ENCODE measurements around the gene MIB1. TPM values are rescaled to one million over a fixed set of nuclear protein-coding genes. Genes with fewer than 3 reads are reported as not detected.

MIB1 gene
- total RNA-seq, 4 donors from 2014 or later = 15.7 to 31.8 (median 27.6) TPM

- peaks cover 0 to 18% (median 0%) of the 10 kb centered on the region in 4 donors for H3K4me1 ChIP-seq
- DNase-seq = no peak
- no peak overlapping the region for H3K27ac ChIP-seq
- no peaks in the 10 kb centered on the region for H3K27me3 ChIP-seq
- in situ Hi-C loops (cut with MboI; ENCODE audit: low pct_ligation_motif_present in 1 of 4, low pct_unique_long_range_greater_than_20kb in 1 of 4, low sequenced_read_pairs in 3 of 4) (no loop called here), intact Hi-C loops (cut with DNase I; ENCODE audit: low total_unique reads) (no loop called here)
- H3K9me3 ChIP-seq = no peaks in the 10 kb centered on the region
- H3K4me3 ChIP-seq = no peak overlapping the region
- TF ChIP-seq POLR2AphosphoS5 (IDR thresholded peaks at IDR 0.05) (no peak), CTCF (IDR thresholded peaks at IDR 0.05) (no peak), POLR2A (IDR thresholded peaks at IDR 0.05) (no peak), EP300 (IDR thresholded peaks at IDR 0.05; ENCODE audit: low read depth) (no peak)
- peaks cover 0 to 14% (median 0%) of the 10 kb centered on the region in 4 donors for H3K36me3 ChIP-seq
These were observed 21.7 kb downstream of the MIB1 start for GRCh38 chr18:21762181-21762772.

DNA sequence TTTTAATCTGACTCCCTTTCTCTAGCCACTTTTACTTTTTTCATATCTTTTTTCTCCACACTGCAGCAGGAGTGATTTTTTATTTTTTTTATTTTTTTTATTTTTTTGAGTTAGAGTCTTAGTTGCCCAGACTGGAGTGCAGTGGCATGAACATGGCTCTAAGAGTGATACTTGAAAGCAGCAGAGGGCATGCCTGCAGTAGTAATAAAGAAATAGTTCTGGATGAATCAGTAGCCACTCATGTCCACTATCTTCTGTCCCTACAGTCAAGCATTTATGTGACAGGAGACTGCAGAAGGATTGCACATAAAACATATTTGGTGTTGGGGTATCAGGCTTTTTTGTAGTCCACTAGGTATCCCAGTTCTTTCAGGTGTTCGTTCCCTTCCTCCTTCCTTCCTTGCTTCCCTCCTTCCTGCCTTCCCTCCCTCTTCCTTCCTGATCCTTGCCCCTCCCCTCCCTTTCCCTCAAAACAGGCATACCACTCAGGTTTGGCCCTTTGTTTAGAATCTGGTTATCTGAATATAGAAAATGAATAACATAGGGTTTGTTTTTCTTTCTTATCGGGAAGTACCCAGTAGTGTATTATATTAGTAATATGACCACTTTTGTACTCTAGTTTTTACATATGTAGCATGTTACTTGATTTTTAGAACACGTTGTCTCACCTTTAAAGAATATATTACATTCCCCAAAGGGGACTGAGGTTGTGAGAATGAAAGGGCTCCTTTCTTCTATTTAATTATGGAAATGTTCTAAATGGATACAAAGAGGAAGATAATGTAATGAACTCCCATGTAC is 23.5 kb downstream of the MIB1 start:
- no peaks in the 10 kb centered on the region for H3K9me3 ChIP-seq
- no peaks in the 10 kb centered on the region for H3K27me3 ChIP-seq
- in situ Hi-C loops (cut with MboI; ENCODE audit: low pct_ligation_motif_present in 1 of 4, low pct_unique_long_range_greater_than_20kb in 1 of 4, low sequenced_read_pairs in 3 of 4) = no loop called here
- no peak for TF ChIP-seq EP300 (IDR thresholded peaks at IDR 0.05; ENCODE audit: low read depth)
- no peak for TF ChIP-seq POLR2A (IDR thresholded peaks at IDR 0.05)
- TF ChIP-seq CTCF (IDR thresholded peaks at IDR 0.05) = no peak
- TF ChIP-seq POLR2AphosphoS5 (IDR thresholded peaks at IDR 0.05) = no peak
- H3K36me3 ChIP-seq = peaks cover 0 to 19% (median 0%) of the 10 kb centered on the region in 4 donors
- no peak overlapping the region for H3K4me3 ChIP-seq
- H3K4me1 ChIP-seq = peaks cover 0 to 18% (median 0%) of the 10 kb centered on the region in 4 donors
- 83 to 85% methylated on average over 3 of the region's 3 CpGs for WGBS, 2 donors (ENCODE audit: low coverage in 1 of 2)
- intact Hi-C loops (cut with DNase I; ENCODE audit: low total_unique reads) = no loop called here
- no peak overlapping the region for H3K27ac ChIP-seq
- no peak for DNase-seq

DNA sequence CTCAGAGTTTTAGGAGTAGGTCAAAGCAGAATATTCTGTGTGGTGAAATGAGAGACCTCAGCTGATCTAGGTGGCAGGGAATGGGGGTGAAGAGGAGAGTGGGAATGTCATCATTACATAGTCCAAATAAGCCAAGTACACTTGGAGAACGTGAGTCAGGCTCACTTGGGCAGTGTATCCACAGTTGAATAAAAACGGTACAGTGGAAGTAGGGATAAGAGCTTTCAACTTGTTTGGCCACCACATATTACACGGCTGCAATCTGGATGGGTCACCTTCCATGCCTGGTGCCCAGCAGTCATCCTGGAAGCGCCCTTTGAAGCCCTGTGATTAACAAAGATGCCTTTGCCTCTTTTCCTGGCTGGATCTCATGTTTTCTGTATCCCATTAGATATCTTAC is 28.6 kb downstream of the MIB1 start:
- no peak for TF ChIP-seq POLR2A (IDR thresholded peaks at IDR 0.05)
- no peak overlapping the region for H3K27ac ChIP-seq
- in situ Hi-C loops (cut with MboI; ENCODE audit: low pct_ligation_motif_present in 1 of 4, low pct_unique_long_range_greater_than_20kb in 1 of 4, low sequenced_read_pairs in 3 of 4) (no loop called here), intact Hi-C loops (cut with DNase I; ENCODE audit: low total_unique reads) (no loop called here)
- DNase-seq = no peak
- peaks cover 0 to 33% (median 6%) of the 10 kb centered on the region in 4 donors for H3K36me3 ChIP-seq
- H3K4me3 ChIP-seq = no peak overlapping the region
- 94 to 100% methylated on average over 4 of the region's 4 CpGs for WGBS, 2 donors (ENCODE audit: low coverage in 1 of 2)
- H3K27me3 ChIP-seq = no peaks in the 10 kb centered on the region
- H3K9me3 ChIP-seq = no peaks in the 10 kb centered on the region
- peaks cover 0 to under 1% (median 0%) of the 10 kb centered on the region in 4 donors for H3K4me1 ChIP-seq

GRCh38 chr18:21774722-21775121 is 34.1 kb downstream of the MIB1 start:
- H3K36me3 ChIP-seq = peaks cover 0 to 17% (median 7%) of the 10 kb centered on the region in 4 donors
- H3K27me3 ChIP-seq = no peaks in the 10 kb centered on the region
- in situ Hi-C loops (cut with MboI; ENCODE audit: low pct_ligation_motif_present in 1 of 4, low pct_unique_long_range_greater_than_20kb in 1 of 4, low sequenced_read_pairs in 3 of 4) (no loop called here), intact Hi-C loops (cut with DNase I; ENCODE audit: low total_unique reads) (no loop called here)
- H3K9me3 ChIP-seq = no peaks in the 10 kb centered on the region
- DNase-seq = no peak
- H3K27ac ChIP-seq = no peak overlapping the region
- TF ChIP-seq EP300 (IDR thresholded peaks at IDR 0.05; ENCODE audit: low read depth) (no peak), POLR2A (IDR thresholded peaks at IDR 0.05) (no peak), POLR2AphosphoS5 (IDR thresholded peaks at IDR 0.05) (no peak), CTCF (IDR thresholded peaks at IDR 0.05) (no peak)
- WGBS, 2 donors (ENCODE audit: low coverage in 1 of 2) = 96 to 97% methylated on average over 3 to 7 of the region's 7 CpGs
- H3K4me3 ChIP-seq = no peak overlapping the region
- H3K4me1 ChIP-seq = no peaks in the 10 kb centered on the region
